WERI-Rb-1 (cell line): ENCODE data around the gene NPTX1.

Experiments used
- DNase-seq: peaks from one replicate; pipeline ENCODE4 v3.0.0-alpha.2; 2020
- H3K27ac ChIP-seq: fragments of 250-450 bp; sonication (Bioruptor Pico); 2 replicates; pipeline ENCODE4 v1.5.1; 2020; ENCODE audit warnings: mild to moderate bottlenecking, moderate library complexity
- H3K27me3 ChIP-seq: fragments of 250-450 bp; sonication (Bioruptor Pico); 2 replicates; pipeline ENCODE4 v1.5.1; 2021; ENCODE audit warnings: mild to moderate bottlenecking, low read depth, moderate library complexity; ENCODE audit not compliant: insufficient read depth, severe bottlenecking
- H3K36me3 ChIP-seq: fragments of 250-450 bp; sonication (Bioruptor Pico); 2 replicates; pipeline ENCODE4 v1.5.1; 2020; ENCODE audit warnings: mild to moderate bottlenecking, moderate library complexity
- H3K4me3 ChIP-seq: 2 replicates; pipeline ENCODE4 v1.5.1; 2011; ENCODE audit warnings: low read depth, mild to moderate bottlenecking, control low read depth, low read length
- H3K9me3 ChIP-seq: fragments of 250-450 bp; sonication (Bioruptor Pico); 2 replicates; pipeline ENCODE4 v1.5.1; 2021; ENCODE audit warnings: mild to moderate bottlenecking, moderate library complexity; ENCODE audit not compliant: severe bottlenecking
- CTCF ChIP-seq: IDR thresholded peaks from 2 replicates; pipeline ENCODE4 v1.5.1; 2011; ENCODE audit warnings: low read depth, mild to moderate bottlenecking, control low read depth, inconsistent platforms, low read length

The NPTX1 gene

DNA sequence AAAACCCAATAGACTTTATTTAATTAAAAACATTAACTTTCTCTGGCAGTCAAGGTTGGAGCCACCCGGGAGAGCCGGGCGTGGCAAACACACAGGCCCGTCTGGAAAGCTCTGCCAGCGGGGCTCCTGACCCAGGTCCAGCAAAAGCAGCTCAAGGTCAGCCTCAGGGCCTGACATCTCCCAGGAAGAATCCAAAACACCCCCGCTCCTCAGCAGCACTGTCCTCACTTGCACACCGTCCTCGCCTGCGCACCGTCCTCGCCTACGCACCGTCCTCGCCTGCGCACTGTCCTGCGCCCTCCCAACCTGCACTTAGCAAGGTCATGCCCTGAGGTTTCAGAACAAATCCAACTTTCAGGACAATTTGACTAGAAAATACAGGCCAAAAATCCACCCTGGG lies 36.8 kb upstream of the NPTX1 start:
- H3K36me3 ChIP-seq, result no peaks in the 10 kb centered on the region
- TF ChIP-seq CTCF, result no peak
- no peak overlapping the region for H3K27ac ChIP-seq
- no peaks in the 10 kb centered on the region for H3K9me3 ChIP-seq
- H3K4me3 ChIP-seq, result no peak overlapping the region
- DNase-seq, result no peak
- H3K27me3 ChIP-seq, result no peaks in the 10 kb centered on the region

GRCh38 chr17:80512233-80512632 lies 35.8 kb upstream of the NPTX1 start:
- H3K4me3 ChIP-seq, result no peak overlapping the region
- H3K27ac ChIP-seq, result no peak overlapping the region
- H3K36me3 ChIP-seq, result no peaks in the 10 kb centered on the region
- H3K27me3 ChIP-seq, result no peaks in the 10 kb centered on the region
- no peaks in the 10 kb centered on the region for H3K9me3 ChIP-seq
- no peak for DNase-seq
- no peak for TF ChIP-seq CTCF

DNA sequence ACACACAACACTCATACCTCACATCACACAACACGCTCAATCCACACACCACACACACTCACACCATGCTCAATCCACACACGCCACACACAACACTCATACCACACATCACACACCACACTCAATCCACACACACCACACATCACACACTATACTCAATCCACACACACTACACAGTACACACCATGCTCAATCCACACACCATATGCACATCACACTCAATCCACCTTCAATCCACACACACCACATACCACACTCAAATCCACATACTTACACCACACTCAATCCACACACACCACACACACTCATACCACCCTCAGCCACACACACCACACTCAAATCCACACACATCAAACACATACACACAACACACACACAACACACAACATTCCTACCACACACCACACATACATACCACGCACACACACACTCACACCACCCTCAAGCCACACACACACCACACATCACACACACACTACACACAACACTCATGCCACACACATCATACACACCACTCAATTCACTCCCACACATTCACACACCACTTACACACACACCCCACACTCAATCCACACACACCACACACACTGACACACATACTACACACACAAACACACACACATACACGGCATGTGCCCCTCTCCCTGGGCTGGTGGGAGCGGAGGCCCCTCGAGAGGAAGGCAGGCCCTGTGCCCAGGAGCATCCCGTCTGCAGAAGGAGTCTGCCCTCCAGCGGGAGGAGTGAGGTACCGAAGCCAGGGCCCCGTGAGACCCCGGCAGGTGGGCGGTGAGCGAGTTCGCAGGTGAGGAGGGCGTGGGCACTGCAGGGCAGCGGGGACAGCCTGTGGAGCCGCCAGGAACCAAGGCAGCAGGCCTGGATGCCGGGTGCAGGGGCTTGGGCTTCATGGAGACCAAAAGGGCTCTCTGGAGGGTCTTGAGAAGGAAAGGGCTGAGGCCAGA lies 35.1 kb upstream of the NPTX1 start:
- Histone ChIP-seq H3K9me3 (no peaks in the 10 kb centered on the region), H3K27me3 (no peaks in the 10 kb centered on the region), H3K36me3 (no peaks in the 10 kb centered on the region), H3K27ac (no peak overlapping the region), H3K4me3 (no peak overlapping the region)
- DNase-seq, result no peak
- no peak for TF ChIP-seq CTCF

DNA sequence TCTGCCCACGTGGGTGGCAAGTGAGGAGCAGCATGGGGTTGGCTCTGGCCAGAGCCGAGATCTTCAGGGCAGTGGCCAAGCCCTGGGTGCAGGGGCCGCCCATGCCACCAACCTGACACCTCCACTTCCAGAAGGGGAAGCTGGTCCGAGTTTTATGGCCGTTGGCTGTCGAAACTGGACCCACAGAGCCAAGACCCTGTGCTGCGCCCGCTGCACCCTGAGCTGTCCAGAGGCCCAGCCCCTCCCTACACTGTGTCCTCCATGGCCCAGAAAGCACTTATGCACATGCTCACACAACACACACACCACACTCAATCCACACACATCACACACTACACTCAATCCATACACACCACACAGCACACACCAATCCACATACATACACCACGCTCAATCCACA lies 34.4 kb upstream of the NPTX1 start:
- Histone ChIP-seq H3K9me3 (no peaks in the 10 kb centered on the region), H3K27me3 (no peaks in the 10 kb centered on the region), H3K4me3 (no peak overlapping the region), H3K27ac (no peak overlapping the region), H3K36me3 (no peaks in the 10 kb centered on the region)
- TF ChIP-seq CTCF, result no peak
- no peak for DNase-seq

DNA sequence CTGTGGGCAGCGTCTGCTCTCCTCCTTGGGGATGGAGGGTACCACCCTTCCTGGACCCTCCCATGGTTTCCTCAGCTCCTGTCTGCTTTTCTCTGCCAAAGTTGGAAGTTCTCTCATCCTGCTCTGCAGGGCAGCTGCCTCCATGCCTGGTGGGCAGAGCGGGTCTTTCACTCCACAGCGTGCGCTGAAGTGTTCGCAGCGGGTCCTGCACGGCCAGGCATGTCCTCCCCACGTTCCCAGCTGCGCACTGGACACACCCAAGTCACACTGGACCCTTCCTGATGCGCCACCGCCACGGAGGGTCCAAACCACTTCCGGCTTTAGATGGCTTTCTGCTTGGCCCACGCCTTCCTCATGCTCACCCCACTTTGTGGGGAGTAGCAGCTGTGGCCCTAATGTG lies 33.7 kb upstream of the NPTX1 start:
- no peak for DNase-seq
- H3K36me3 ChIP-seq, result no peaks in the 10 kb centered on the region
- no peak overlapping the region for H3K4me3 ChIP-seq
- no peak for TF ChIP-seq CTCF
- no peak overlapping the region for H3K27ac ChIP-seq
- H3K27me3 ChIP-seq, result no peaks in the 10 kb centered on the region
- H3K9me3 ChIP-seq, result no peaks in the 10 kb centered on the region
